DMS 273 (cell line): ENCODE results near the gene TRAPPC10.

Experiments
- DNase-seq: peaks from one replicate; lab custom pipeline; 2025; ENCODE audit not compliant: unreplicated experiment; lab: John Stamatoyannopoulos, UW

The TRAPPC10 gene

DNA sequence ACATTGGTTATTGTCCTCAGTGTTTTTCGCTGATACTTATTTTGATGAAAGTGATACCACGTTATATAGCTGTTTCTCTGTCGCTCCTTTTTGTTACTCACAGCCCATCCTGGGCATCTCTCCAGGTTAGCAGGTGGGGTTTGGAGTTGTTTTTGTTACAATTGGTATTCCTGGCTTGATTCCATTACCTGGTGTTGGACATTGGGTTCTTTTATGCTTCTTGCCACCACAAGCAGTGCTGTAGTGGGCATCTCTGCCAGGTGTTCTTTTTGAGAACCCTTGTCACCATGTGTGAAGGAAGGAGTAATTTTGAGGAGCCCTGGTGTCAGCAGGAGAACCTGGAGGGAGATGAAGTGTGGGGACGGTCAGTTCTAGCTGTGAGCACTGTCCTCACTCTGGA lies 47.6 kb downstream of the TRAPPC10 start:
- DNase-seq = peak; percentile 36

DNA sequence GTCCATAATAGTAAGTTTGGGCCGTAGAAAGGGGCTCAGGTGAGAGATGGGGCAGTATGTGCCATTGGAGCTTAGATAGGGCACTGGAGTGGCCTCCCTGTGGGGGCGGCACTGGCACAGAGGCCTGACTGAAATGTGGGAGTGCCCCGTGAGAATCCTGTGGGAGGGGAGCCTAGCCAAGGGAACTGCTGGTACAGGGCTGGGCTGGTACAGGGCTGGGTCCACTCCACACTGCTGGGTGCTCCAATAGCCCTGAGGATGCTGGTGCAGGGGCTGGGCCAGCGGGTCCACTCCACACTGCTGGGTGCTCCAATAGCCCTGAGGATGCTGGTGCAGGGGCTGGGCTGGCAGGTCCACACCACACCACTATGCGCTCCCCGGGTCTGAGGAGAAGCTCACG lies 50.3 kb downstream of the TRAPPC10 start:
- DNase-seq = no peak

DNA sequence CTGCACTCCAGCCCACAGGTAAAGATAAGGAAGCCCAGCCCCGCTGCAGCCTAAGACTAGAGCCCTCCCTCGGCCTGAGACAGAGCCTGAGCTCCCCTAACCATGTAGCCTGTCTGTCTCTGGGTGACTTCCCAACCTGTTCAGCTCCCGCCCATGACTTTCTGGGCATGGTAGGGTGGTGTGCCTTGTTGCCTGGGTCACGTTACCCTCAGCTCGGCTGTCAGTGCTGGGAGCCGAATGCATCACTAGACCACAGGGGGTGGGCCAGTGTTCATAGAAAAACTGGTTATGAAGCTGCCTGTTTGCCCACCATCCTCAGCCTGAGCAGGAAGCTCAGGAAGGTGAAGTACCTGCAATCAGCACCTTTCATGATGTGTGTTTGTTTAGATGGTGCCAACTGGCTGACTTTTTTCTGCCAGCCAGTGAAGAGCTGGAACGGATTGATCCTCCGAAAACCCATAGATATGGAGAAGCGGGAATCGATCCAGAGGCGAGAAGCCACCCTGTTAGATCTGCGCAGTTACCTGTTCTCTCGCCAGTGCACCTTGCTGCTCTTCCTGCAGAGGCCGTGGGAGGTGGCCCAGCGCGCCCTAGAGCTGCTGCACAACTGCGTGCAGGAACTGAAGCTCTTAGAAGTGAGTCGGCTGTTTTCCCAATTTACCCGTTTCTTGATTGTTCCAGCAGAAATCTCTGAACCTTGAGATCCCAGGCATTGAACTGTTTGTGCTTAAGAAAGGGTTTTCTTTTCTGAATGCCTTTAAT lies 51.2 kb downstream of the TRAPPC10 start:
- no peak for DNase-seq

GRCh38 chr21:44064852-44065403 lies 52.8 kb downstream of the TRAPPC10 start:
- no peak for DNase-seq

GRCh38 chr21:44065428-44065827 lies 53.3 kb downstream of the TRAPPC10 start:
- no peak for DNase-seq

- DNase-seq = no peak
Observed at GRCh38 chr21:44066116-44066515, 54.0 kb downstream of the TRAPPC10 start.

DNA sequence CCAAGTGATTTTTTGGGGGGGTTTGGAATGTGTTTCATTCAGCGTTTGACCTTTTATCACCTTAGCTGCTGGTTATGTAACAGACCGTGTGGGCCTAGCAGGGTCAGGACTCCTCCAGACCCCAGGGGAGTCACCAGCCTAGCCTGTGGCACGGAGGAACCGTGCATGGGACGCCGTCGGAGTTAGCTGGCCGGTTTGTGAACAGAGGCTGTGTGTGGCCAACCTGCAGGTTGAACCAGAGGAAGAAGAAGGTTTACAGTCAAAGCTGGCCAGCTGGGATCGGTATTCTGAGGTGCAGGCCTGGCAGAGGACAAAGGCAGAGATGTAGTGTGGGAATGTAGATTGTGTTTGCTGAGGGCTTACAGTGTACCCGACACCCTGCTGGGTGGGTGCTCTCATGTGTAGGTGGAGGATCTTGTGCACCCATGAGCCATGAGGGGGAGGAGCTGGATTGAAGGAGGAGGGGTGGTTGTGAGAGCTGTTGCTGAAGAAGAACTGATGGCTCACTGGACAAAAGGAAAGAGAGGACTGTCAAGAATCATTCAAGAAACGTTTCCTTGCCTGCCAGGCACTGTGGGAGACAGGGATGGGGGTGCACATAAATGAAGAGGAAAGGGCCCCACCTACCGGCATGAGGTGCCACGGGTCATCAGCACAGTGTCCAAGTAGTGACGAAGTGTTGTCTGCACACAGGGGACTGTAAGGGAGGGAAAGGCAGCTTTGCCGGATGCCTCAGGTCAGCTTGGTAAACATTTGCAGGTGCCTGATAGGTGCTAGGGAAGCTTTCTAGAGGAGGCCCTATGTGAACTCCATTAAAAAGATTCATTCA lies 55.1 kb downstream of the TRAPPC10 start:
- DNase-seq = no peak

- no peak for DNase-seq
Observed at GRCh38 chr21:44070391-44070790, 58.3 kb downstream of the TRAPPC10 start.

- DNase-seq = no peak
Observed at GRCh38 chr21:44071359-44072104, 59.4 kb downstream of the TRAPPC10 start.

DNA sequence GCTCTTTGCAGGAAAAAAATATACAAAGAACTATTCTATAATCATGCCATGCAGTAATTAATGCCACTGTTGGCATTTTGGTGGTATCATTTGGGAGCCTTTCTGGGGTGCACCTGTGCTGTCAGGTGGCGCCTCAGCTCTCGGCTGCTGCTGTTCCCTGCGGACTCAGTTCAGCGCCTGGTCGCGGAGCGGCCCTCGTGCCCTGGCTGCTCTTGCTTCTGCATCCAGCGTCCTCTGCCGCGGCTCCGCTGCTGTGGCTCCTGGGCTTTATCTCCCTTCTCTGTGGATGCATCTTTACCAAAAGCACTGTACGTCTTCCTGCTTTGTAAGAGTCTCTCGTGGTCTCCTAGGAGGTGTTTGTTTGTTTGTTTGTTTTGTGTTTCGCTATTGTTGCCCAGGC lies 60.0 kb downstream of the TRAPPC10 start:
- no peak for DNase-seq

GRCh38 chr21:44074315-44074958 lies 62.3 kb downstream of the TRAPPC10 start:
- no peak for DNase-seq

DNA sequence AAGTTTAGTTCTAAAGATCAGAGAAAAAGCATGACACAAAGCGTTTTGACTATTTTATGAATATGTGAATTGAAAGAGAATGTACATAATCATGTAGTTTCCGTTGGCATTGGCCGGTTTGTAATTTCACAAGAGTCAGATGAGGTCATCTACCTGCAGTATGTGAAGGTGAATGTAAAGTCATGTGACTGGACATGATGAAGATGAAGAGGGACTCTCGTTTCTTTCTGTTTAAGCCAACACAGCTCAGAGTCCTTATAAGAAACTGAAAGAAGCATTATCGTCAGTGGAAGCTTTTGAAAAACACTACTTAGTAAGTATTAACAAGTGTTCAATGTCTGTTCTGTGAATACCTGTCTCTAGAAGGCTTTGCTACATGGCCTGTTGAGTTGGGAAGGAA lies 64.2 kb downstream of the TRAPPC10 start:
- no peak for DNase-seq

DNA sequence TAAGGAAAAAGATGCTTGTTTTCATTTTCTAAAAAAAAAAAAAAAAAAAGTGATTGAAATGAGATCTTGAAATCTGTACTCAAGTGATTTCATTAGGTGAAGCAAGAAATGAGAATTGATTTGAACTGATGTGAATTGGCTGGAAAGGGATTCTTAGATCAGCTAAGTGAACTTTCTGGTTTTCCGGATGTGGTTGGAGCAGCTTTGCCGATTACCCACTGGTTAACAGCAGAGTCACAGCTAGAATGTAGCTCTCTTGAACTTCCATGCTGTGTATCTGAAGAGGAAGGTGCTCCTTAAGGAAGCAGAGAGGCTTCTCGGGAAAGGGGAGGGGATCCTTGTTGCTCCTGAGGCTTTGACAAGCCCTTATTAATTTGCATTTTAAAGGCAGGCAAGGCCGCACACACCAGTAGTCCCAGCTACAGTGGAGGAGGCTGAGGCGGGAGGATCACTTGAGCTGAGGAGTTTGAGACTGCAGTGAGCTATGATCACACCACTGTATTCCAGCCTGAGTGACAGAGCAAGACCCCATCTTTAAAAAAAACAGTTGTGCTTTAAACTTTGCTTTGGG lies 66.4 kb downstream of the TRAPPC10 start:
- no peak for DNase-seq

GRCh38 chr21:44079446-44079845 lies 67.3 kb downstream of the TRAPPC10 start:
- no peak for DNase-seq

GRCh38 chr21:44079846-44080245 lies 67.7 kb downstream of the TRAPPC10 start:
- DNase-seq = no peak

DNA sequence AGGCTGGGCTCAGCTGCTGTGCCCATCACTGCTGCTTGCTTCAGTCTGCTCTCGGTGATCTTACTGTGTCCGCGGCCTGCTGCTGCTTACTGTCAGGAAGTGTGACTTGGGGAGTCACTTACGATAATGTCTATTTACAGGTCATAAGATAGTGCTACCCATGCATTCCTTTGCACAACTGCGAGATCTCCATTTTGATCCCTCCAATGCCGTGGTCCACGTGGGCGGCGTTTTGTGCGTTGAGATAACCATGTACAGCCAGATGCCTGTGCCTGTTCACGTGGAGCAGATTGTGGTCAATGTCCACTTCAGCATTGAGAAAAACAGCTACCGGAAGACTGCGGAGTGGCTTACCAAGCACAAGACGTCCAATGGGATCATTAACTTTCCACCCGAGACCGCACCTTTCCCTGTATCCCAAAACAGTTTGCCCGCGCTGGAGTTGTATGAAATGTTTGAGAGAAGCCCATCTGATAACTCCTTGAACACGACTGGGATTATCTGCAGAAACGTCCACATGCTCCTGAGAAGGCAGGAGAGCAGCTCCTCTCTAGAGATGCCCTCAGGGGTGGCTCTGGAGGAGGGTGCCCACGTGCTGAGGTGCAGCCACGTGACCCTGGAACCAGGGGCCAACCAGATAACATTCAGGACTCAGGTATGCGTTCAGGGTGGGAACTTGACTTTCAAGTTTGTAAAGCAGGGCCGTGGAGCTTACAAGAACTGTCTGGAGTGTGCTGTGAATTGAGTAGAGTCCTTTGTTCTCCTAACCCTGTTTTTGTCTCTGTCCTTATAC lies 70.7 kb downstream of the TRAPPC10 start:
- no peak for DNase-seq

DNA sequence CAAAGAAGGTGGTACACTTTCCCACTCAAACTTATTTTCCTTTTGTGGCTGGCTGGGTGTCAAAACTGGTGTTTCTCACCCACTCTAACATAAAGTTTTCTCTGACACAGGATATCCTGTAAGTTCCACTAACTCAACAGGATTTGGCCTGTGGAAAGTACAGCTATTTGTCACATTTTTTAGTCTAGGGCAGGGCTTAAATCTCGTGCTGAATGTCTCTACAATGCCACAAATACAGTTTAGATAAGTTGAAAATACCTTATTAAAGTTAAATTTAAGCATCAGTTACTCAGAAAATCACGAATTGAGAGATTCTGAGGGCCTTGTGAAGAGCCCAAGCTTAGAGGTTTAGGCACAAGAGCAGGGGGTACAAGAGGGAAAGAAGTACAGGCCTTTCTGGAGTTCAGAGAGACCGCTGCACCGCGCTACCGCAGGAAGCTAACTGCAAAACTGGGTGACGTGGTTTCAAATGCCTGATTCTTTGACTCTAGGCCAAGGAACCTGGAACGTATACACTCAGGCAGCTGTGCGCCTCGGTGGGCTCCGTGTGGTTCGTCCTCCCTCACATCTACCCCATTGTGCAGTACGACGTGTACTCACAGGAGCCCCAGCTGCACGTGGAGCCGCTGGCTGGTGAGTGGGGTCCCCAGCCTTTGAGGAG lies 71.7 kb downstream of the TRAPPC10 start:
- DNase-seq = no peak

GRCh38 chr21:44084496-44085241 lies 72.6 kb downstream of the TRAPPC10 start:
- DNase-seq = no peak
